ENCODE measurements around the gene B4GALT1. TPM values are rescaled to one million over a fixed set of nuclear protein-coding genes. Genes with fewer than 3 reads are reported as not detected.

The B4GALT1 gene
- total RNA-seq, 1 experiment from 2014 or later: 31.4 TPM

DNA sequence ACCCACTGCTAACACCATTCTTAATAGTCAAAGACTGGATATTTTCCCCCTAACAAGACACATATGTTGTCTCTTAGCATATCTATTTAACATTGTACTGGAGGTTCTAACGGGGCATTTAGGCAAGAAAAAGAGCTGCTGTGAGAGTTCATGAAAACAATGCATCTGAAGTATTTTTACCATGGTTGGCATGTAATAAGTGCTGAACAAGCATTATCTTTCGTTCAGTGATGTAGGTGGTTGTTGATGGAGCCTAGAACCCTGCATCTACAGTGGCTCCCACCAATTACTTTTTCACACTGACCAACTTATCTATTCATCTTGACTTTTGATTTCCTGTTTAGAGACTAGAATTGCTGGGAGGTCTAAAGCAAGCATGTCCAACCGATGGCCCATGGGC lies 12.8 kb downstream of the B4GALT1 start:
- Histone ChIP-seq H3K4me3 (replicated peaks in 1 of 2; ENCODE audit: low read depth in 1 of 2, low read length in 2 of 2) (no peak overlapping the region), H2AFZ (ENCODE audit: low read depth, low read length, poor library complexity, severe bottlenecking) (no peak overlapping the region), H3K9me3 (ENCODE audit: control insufficient read depth in 1 of 2, insufficient read depth in 1 of 2, low read depth in 1 of 2, low read length in 2 of 2) (no peaks in the 10 kb centered on the region), H3K79me2 (ENCODE audit: insufficient read depth, low read length) (peaks cover 47% of the 10 kb centered on the region), H3K9me2 (ENCODE audit: insufficient read depth) (no peaks in the 10 kb centered on the region), H3K9ac (ENCODE audit: low read length) (no peak overlapping the region), H3K4me2 (ENCODE audit: low read length) (no peak overlapping the region), H3K27ac (ENCODE audit: low read depth, low read length) (no peak overlapping the region), H3K36me3 (ENCODE audit: control insufficient read depth in 1 of 2, insufficient read depth in 2 of 2, low read length in 2 of 2) (no peaks in the 10 kb centered on the region), H3K4me1 (ENCODE audit: control insufficient read depth in 1 of 2, insufficient read depth in 2 of 2, low read length in 2 of 2) (peaks cover 26 to 44% of the 10 kb centered on the region in 2 experiments), H4K20me1 (ENCODE audit: insufficient read depth) (no peaks in the 10 kb centered on the region), H3K27me3 (ENCODE audit: insufficient read depth, low read length) (no peaks in the 10 kb centered on the region)
- POLR2A ChIA-PET: no interaction called here
- intact Hi-C loops (cut with micrococcal nuclease): no loop called here
- RAD21 ChIA-PET (ENCODE audit: low non-redundant PET in 1 of 2, low total read pairs in 2 of 2, uncharacterized antibody in 2 of 2, unreplicated experiment in 2 of 2): no interaction called here
- ATAC-seq (no peak), DNase-seq (ENCODE audit: low read depth, low spot score) (no peak)
- TF ChIP-seq TCF7L2 (IDR thresholded peaks at IDR 0.05; ENCODE audit: borderline replicate concordance, extremely low read depth, insufficient read depth, insufficient read length) (no peak), SRF (IDR thresholded peaks at IDR 0.05; ENCODE audit: low read depth) (no peak), ZBTB33 (IDR thresholded peaks at IDR 0.05; ENCODE audit: extremely low read depth, insufficient replicate concordance, low read length) (no peak), CBX3 (IDR thresholded peaks at IDR 0.05; ENCODE audit: low read depth) (no peak), FOSL1 (IDR thresholded peaks at IDR 0.05; ENCODE audit: low read depth) (no peak), MAX (IDR thresholded peaks at IDR 0.05) (no peak), EZH2 (IDR thresholded peaks at IDR 0.05) (no peak), POLR2A (IDR thresholded peaks at IDR 0.05; ENCODE audit: borderline replicate concordance, extremely low read depth, insufficient read depth, insufficient read length) (no peak), CEBPB (IDR thresholded peaks at IDR 0.05; ENCODE audit: low read depth) (no peak), YY1 (IDR thresholded peaks at IDR 0.05; ENCODE audit: extremely low read depth, insufficient replicate concordance, low read depth, low read length) (no peak), RAD21 (IDR thresholded peaks at IDR 0.05; ENCODE audit: low read depth) (no peak), SP1 (IDR thresholded peaks at IDR 0.05; ENCODE audit: low read depth) (no peak)
- TF ChIP-seq, protein P1, sequence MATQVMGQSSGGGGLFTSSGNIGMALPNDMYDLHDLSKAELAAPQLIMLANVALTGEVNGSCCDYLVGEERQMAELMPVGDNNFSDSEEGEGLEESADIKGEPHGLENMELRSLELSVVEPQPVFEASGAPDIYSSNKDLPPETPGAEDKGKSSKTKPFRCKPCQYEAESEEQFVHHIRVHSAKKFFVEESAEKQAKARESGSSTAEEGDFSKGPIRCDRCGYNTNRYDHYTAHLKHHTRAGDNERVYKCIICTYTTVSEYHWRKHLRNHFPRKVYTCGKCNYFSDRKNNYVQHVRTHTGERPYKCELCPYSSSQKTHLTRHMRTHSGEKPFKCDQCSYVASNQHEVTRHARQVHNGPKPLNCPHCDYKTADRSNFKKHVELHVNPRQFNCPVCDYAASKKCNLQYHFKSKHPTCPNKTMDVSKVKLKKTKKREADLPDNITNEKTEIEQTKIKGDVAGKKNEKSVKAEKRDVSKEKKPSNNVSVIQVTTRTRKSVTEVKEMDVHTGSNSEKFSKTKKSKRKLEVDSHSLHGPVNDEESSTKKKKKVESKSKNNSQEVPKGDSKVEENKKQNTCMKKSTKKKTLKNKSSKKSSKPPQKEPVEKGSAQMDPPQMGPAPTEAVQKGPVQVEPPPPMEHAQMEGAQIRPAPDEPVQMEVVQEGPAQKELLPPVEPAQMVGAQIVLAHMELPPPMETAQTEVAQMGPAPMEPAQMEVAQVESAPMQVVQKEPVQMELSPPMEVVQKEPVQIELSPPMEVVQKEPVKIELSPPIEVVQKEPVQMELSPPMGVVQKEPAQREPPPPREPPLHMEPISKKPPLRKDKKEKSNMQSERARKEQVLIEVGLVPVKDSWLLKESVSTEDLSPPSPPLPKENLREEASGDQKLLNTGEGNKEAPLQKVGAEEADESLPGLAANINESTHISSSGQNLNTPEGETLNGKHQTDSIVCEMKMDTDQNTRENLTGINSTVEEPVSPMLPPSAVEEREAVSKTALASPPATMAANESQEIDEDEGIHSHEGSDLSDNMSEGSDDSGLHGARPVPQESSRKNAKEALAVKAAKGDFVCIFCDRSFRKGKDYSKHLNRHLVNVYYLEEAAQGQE (IDR thresholded peaks at IDR 0.05; ENCODE audit: low read depth): no peak
- CTCF ChIA-PET: no interaction called here
- no TSS peak for BruUV-seq (replicated peaks)

Measured in HCT116 (cell line).